ENCODE results near the gene GLT1D1.

Gene GLT1D1

GRCh38 chr12:128905003-128905544 is 51.8 kb downstream of the GLT1D1 start:
- no CpG with 5 or more reads among the region's 13 CpGs for WGBS (ENCODE audit: extremely low coverage, insufficient coverage, insufficient read length)
- Histone ChIP-seq H3K79me2 (ENCODE audit: control insufficient read depth, insufficient read depth, low read length, poor library complexity) (no peaks in the 10 kb centered on the region), H2AFZ (ENCODE audit: insufficient read depth, low read length, poor library complexity) (no peak overlapping the region)

GRCh38 chr12:128906485-128907137 is 53.3 kb downstream of the GLT1D1 start:
- Histone ChIP-seq H4K91ac (ENCODE audit: low read depth, low read length) (no peak overlapping the region), H3K4ac (ENCODE audit: low read depth, low read length) (no peak overlapping the region), H3K27me3 (ENCODE audit: insufficient read depth, low read length) (no peaks in the 10 kb centered on the region), H2AFZ (ENCODE audit: insufficient read depth, low read length, poor library complexity) (no peak overlapping the region), H2BK5ac (ENCODE audit: low read depth, low read length, poor library complexity) (no peak overlapping the region), H3K9ac (ENCODE audit: low read length) (no peak overlapping the region), H2AK5ac (ENCODE audit: low read length) (no peak overlapping the region), H3K9me3 (ENCODE audit: insufficient read depth, low read depth, low read length) (no peaks in the 10 kb centered on the region), H3K36me3 (ENCODE audit: control insufficient read depth in 1 of 2, insufficient read depth in 2 of 2, low read length in 2 of 2) (no peaks in the 10 kb centered on the region), H3K18ac (ENCODE audit: low read length) (no peak overlapping the region), H2BK120ac (ENCODE audit: insufficient read depth, low read length, poor library complexity) (no peak overlapping the region), H4K8ac (ENCODE audit: low read depth, low read length) (no peak overlapping the region), H4K12ac (ENCODE audit: low read depth, low read length) (no peak overlapping the region), H3K4me2 (ENCODE audit: low read length) (no peak overlapping the region), H3K4me3 (ENCODE audit: low read depth, low read length) (no peak overlapping the region), H3K79me2 (ENCODE audit: control insufficient read depth, insufficient read depth, low read length, poor library complexity) (no peaks in the 10 kb centered on the region), H3K79me1 (ENCODE audit: low read length) (no peaks in the 10 kb centered on the region), H3K27ac (ENCODE audit: low read depth, low read length) (no peak overlapping the region), H3K14ac (ENCODE audit: low read length) (no peak overlapping the region), H3K4me1 (ENCODE audit: control insufficient read depth in 1 of 2, insufficient read depth in 2 of 2, low read length in 2 of 2) (no peaks in the 10 kb centered on the region), H2BK12ac (ENCODE audit: low read length) (no peak overlapping the region), H3K23ac (ENCODE audit: low read length) (no peak overlapping the region)
- no peak for DNase-seq
- WGBS (ENCODE audit: extremely low coverage, insufficient coverage, insufficient read length): no CpG with 5 or more reads among the region's 4 CpGs

More at GRCh38 chr12:128905003-128905544, 51.8 kb downstream of the GLT1D1 start:
- H3K14ac ChIP-seq (ENCODE audit: low read length): no peak overlapping the region
- no peak overlapping the region for H4K12ac ChIP-seq (ENCODE audit: low read depth, low read length)
- H3K23ac ChIP-seq (ENCODE audit: low read length): no peak overlapping the region
- no peak overlapping the region for H3K27ac ChIP-seq (ENCODE audit: low read depth, low read length)
- H3K36me3 ChIP-seq (ENCODE audit: control insufficient read depth in 1 of 2, insufficient read depth in 2 of 2, low read length in 2 of 2): no peaks in the 10 kb centered on the region
- no peaks in the 10 kb centered on the region for H3K27me3 ChIP-seq (ENCODE audit: insufficient read depth, low read length)
- H3K4ac ChIP-seq (ENCODE audit: low read depth, low read length): no peak overlapping the region
- no peak overlapping the region for H2AK5ac ChIP-seq (ENCODE audit: low read length)
- H4K91ac ChIP-seq (ENCODE audit: low read depth, low read length): no peak overlapping the region
- no peak overlapping the region for H2BK120ac ChIP-seq (ENCODE audit: insufficient read depth, low read length, poor library complexity)
- no peaks in the 10 kb centered on the region for H3K9me3 ChIP-seq (ENCODE audit: insufficient read depth, low read depth, low read length)
- H3K4me2 ChIP-seq (ENCODE audit: low read length): no peak overlapping the region
- H4K8ac ChIP-seq (ENCODE audit: low read depth, low read length): no peak overlapping the region
- no peak overlapping the region for H3K9ac ChIP-seq (ENCODE audit: low read length)
- DNase-seq: no peak
- H2BK12ac ChIP-seq (ENCODE audit: low read length): no peak overlapping the region
- no peak overlapping the region for H3K18ac ChIP-seq (ENCODE audit: low read length)
- no peak overlapping the region for H3K4me3 ChIP-seq (ENCODE audit: low read depth, low read length)
- no peaks in the 10 kb centered on the region for H3K4me1 ChIP-seq (ENCODE audit: control insufficient read depth in 1 of 2, insufficient read depth in 2 of 2, low read length in 2 of 2)
- H2BK5ac ChIP-seq (ENCODE audit: low read depth, low read length, poor library complexity): no peak overlapping the region
- H3K79me1 ChIP-seq (ENCODE audit: low read length): no peaks in the 10 kb centered on the region

- DNase-seq: no peak
These were observed 55.0 kb downstream of the GLT1D1 start for GRCh38 chr12:128908254-128908653.

DNA sequence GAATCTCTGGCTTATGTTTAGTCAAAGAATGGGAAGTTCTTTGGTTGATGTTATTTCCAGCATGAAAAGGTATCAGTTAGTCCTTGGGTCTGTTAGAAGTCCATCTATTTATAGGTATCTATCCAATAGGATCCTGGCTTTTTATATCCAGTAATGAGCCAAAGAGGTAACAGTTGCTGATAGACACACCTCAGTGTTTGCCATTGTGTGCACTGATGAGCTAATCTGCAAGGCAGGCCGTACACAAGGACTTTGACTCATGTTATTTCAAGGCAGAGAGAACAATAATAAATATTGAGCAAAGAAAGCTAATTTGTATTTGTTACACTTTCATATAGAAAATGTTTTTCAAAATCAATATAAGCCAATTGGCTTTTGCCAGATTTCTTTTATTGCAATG is 56.4 kb downstream of the GLT1D1 start:
- no peak overlapping the region for H2BK120ac ChIP-seq (ENCODE audit: insufficient read depth, low read length, poor library complexity)
- H2AFZ ChIP-seq (ENCODE audit: insufficient read depth, low read length, poor library complexity): no peak overlapping the region
- DNase-seq: no peak
- no peaks in the 10 kb centered on the region for H3K4me1 ChIP-seq (ENCODE audit: control insufficient read depth in 1 of 2, insufficient read depth in 2 of 2, low read length in 2 of 2)
- no peak overlapping the region for H3K23ac ChIP-seq (ENCODE audit: low read length)
- H3K9ac ChIP-seq (ENCODE audit: low read length): no peak overlapping the region
- H2BK12ac ChIP-seq (ENCODE audit: low read length): no peak overlapping the region
- no peaks in the 10 kb centered on the region for H3K27me3 ChIP-seq (ENCODE audit: insufficient read depth, low read length)
- no peaks in the 10 kb centered on the region for H3K79me1 ChIP-seq (ENCODE audit: low read length)
- H3K4ac ChIP-seq (ENCODE audit: low read depth, low read length): no peak overlapping the region
- no peak overlapping the region for H3K4me3 ChIP-seq (ENCODE audit: low read depth, low read length)
- whole genome bisulfite sequencing (ENCODE audit: extremely low coverage, insufficient coverage, insufficient read length): no CpG with 5 or more reads among the region's 1 CpG
- no peak overlapping the region for H2BK5ac ChIP-seq (ENCODE audit: low read depth, low read length, poor library complexity)
- no peak overlapping the region for H4K91ac ChIP-seq (ENCODE audit: low read depth, low read length)
- no peaks in the 10 kb centered on the region for H3K36me3 ChIP-seq (ENCODE audit: control insufficient read depth in 1 of 2, insufficient read depth in 2 of 2, low read length in 2 of 2)
- H3K27ac ChIP-seq (ENCODE audit: low read depth, low read length): no peak overlapping the region
- H2AK5ac ChIP-seq (ENCODE audit: low read length): no peak overlapping the region
- H3K18ac ChIP-seq (ENCODE audit: low read length): no peak overlapping the region
- no peaks in the 10 kb centered on the region for H3K79me2 ChIP-seq (ENCODE audit: control insufficient read depth, insufficient read depth, low read length, poor library complexity)
- no peak overlapping the region for H4K12ac ChIP-seq (ENCODE audit: low read depth, low read length)
- no peaks in the 10 kb centered on the region for H3K9me3 ChIP-seq (ENCODE audit: insufficient read depth, low read depth, low read length)
- H4K8ac ChIP-seq (ENCODE audit: low read depth, low read length): no peak overlapping the region
- no peak overlapping the region for H3K4me2 ChIP-seq (ENCODE audit: low read length)
- no peak overlapping the region for H3K14ac ChIP-seq (ENCODE audit: low read length)

More at GRCh38 chr12:128908254-128908653, 55.0 kb downstream of the GLT1D1 start:
- Histone ChIP-seq H3K18ac (ENCODE audit: low read length) (no peak overlapping the region), H3K36me3 (ENCODE audit: control insufficient read depth in 1 of 2, insufficient read depth in 2 of 2, low read length in 2 of 2) (no peaks in the 10 kb centered on the region), H3K4ac (ENCODE audit: low read depth, low read length) (no peak overlapping the region), H3K27ac (ENCODE audit: low read depth, low read length) (no peak overlapping the region), H3K9me3 (ENCODE audit: insufficient read depth, low read depth, low read length) (no peaks in the 10 kb centered on the region), H4K8ac (ENCODE audit: low read depth, low read length) (no peak overlapping the region), H3K79me1 (ENCODE audit: low read length) (no peaks in the 10 kb centered on the region), H3K4me1 (ENCODE audit: control insufficient read depth in 1 of 2, insufficient read depth in 2 of 2, low read length in 2 of 2) (no peaks in the 10 kb centered on the region), H3K14ac (ENCODE audit: low read length) (no peak overlapping the region), H3K4me2 (ENCODE audit: low read length) (no peak overlapping the region), H2AFZ (ENCODE audit: insufficient read depth, low read length, poor library complexity) (no peak overlapping the region), H2AK5ac (ENCODE audit: low read length) (no peak overlapping the region), H3K27me3 (ENCODE audit: insufficient read depth, low read length) (no peaks in the 10 kb centered on the region), H4K91ac (ENCODE audit: low read depth, low read length) (no peak overlapping the region), H3K9ac (ENCODE audit: low read length) (no peak overlapping the region), H3K79me2 (ENCODE audit: control insufficient read depth, insufficient read depth, low read length, poor library complexity) (no peaks in the 10 kb centered on the region), H3K4me3 (ENCODE audit: low read depth, low read length) (no peak overlapping the region), H4K12ac (ENCODE audit: low read depth, low read length) (no peak overlapping the region), H2BK12ac (ENCODE audit: low read length) (no peak overlapping the region), H3K23ac (ENCODE audit: low read length) (no peak overlapping the region), H2BK120ac (ENCODE audit: insufficient read depth, low read length, poor library complexity) (no peak overlapping the region), H2BK5ac (ENCODE audit: low read depth, low read length, poor library complexity) (no peak overlapping the region)
- 100% methylated on average over 1 of the region's 4 CpGs for WGBS (ENCODE audit: extremely low coverage, insufficient coverage, insufficient read length)

All from trophoblast cell (in vitro differentiated cells and primary cell).